ENCODE results near the gene PRR4. TPM values are rescaled to one million over a fixed set of nuclear protein-coding genes. Genes with fewer than 3 reads are reported as not detected.

Gene PRR4
- total and polyA plus RNA-seq, 2 donors (not counting 3 experiments of a cell fraction or from before 2014, with no cell fraction given), result 2.4 to 2.8 TPM

DNA sequence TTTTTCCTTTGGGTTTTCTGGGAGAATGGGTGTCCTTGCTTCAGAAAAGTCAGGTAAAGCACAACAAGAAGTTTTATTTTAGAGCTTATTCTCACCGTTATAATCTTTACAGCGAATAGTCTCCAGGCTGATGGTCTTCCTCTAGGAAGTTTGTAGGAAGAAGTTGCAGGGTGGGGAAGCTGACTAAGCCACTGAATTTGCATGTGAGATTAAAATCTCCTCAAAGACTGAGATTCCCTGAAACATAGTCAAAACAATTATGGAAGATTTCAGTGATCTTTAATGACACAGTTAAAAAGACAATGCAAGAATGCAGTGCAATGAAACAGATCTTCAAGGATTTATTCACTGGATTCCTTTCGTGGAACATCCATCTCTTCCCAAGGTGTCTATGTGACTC is 24.3 kb downstream of the PRR4 start:
- no peak for FAIRE-seq
- intact Hi-C loops (cut with micrococcal nuclease) (no loop called here), dilution Hi-C loops (cut with MboI; ENCODE audit: extremely low pct_ligation_motif_present, low sequenced_read_pairs) (no loop called here)
- H3K9me1 ChIP-seq (replicated peaks; ENCODE audit: control insufficient read depth, extremely low read depth, insufficient read depth, low read length), result no peaks in the 10 kb centered on the region
- TF ChIP-seq CTCF (IDR thresholded peaks at IDR 0.05; ENCODE audit: extremely low read depth in 1 of 2, insufficient read depth in 1 of 2, low read depth in 1 of 2, low read length in 2 of 2) (no peak), EZH2 (IDR thresholded peaks at IDR 0.05; ENCODE audit: borderline replicate concordance, low read depth, low read length, severe bottlenecking) (no peak), GATA2 (IDR thresholded peaks at IDR 0.05; ENCODE audit: insufficient read depth, insufficient read length, low read depth, low read length) (no peak), MYC (IDR thresholded peaks at IDR 0.05; ENCODE audit: low read depth, low read length) (no peak), FOS (IDR thresholded peaks at IDR 0.05; ENCODE audit: borderline replicate concordance, insufficient read depth, low read length) (no peak), POLR2AphosphoS5 (IDR thresholded peaks at IDR 0.05; ENCODE audit: insufficient read depth, low read depth, low read length) (no peak), POLR2A (IDR thresholded peaks at IDR 0.05; ENCODE audit: low read depth, low read length) (no peak), JUN (IDR thresholded peaks at IDR 0.05; ENCODE audit: borderline replicate concordance, insufficient read depth, insufficient read length, low read depth) (no peak)
- TF ChIP-seq, protein P1, sequence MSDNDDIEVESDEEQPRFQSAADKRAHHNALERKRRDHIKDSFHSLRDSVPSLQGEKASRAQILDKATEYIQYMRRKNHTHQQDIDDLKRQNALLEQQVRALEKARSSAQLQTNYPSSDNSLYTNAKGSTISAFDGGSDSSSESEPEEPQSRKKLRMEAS (IDR thresholded peaks at IDR 0.05; ENCODE audit: insufficient read depth, insufficient read length), result no peak
- no peaks in the 10 kb centered on the region for H3K27me3 ChIP-seq (ENCODE audit: control insufficient read depth in 2 of 2, insufficient read depth in 2 of 2, low read length in 2 of 2)
- no peak for DNase-seq (ENCODE audit: low read depth, low spot score)
- H2AFZ ChIP-seq (ENCODE audit: low read depth, low read length), result no peak overlapping the region
- H3K36me3 ChIP-seq (ENCODE audit: control insufficient read depth in 2 of 2, extremely low read depth in 1 of 2, insufficient read depth in 2 of 2, low read length in 2 of 2), result no peaks in the 10 kb centered on the region
- no peaks in the 10 kb centered on the region for H3K9me3 ChIP-seq (replicated peaks; ENCODE audit: control insufficient read depth, insufficient read depth, low read length)
- H3K4me3 ChIP-seq (replicated peaks in 1 of 3; ENCODE audit: insufficient read depth in 1 of 3, low read depth in 1 of 3, low read length in 3 of 3), result no peak overlapping the region
- H4K20me1 ChIP-seq (replicated peaks; ENCODE audit: control insufficient read depth, extremely low read depth, insufficient read depth, low read length), result no peaks in the 10 kb centered on the region
- H3K27ac ChIP-seq (ENCODE audit: insufficient read depth, low read depth, low read length), result no peak overlapping the region
- no TSS peak for BruUV-seq (replicated peaks)
- H3K79me2 ChIP-seq (ENCODE audit: control insufficient read depth, insufficient read depth, low read length), result no peaks in the 10 kb centered on the region
- H3K4me1 ChIP-seq (ENCODE audit: control insufficient read depth, extremely low read depth, insufficient read depth, low read length), result no peaks in the 10 kb centered on the region
- CTCF ChIA-PET, result no interaction called here
- POLR2A ChIA-PET, result no interaction called here
- H3K4me2 ChIP-seq (ENCODE audit: insufficient read depth, low read length), result no peak overlapping the region
- H3K9ac ChIP-seq (replicated peaks; ENCODE audit: extremely low read depth, insufficient read depth, low read length), result no peak overlapping the region

All from endothelial cell of umbilical vein (primary cell).